SK-N-SH treated with all-trans-retinoic acid at 6 μM for 48 hours (cell line): ENCODE data around the gene VGLL1.

Experiments
- ESRRG ChIP-seq: fragments of 250-450 bp; sonication (Bioruptor Pico); IDR thresholded peaks from 2 replicates; pipeline ENCODE4 v1.6.1; 2021; ENCODE audit warnings: mild to moderate bottlenecking
- OSR1 ChIP-seq: fragments of 250-450 bp; sonication (Bioruptor Pico); IDR thresholded peaks from 2 replicates; pipeline ENCODE4 v1.8.0; 2022; ENCODE audit warnings: moderate library complexity, mild to moderate bottlenecking, inconsistent platforms
- TCF4 ChIP-seq: fragments of 250-450 bp; sonication (Bioruptor Pico); IDR thresholded peaks from 2 replicates; pipeline ENCODE4 v1.8.0; 2021; ENCODE audit warnings: mild to moderate bottlenecking, moderate library complexity, borderline replicate concordance
- ZNF565 ChIP-seq: fragments of 450-650 bp; formaldehyde crosslinking; conservative IDR thresholded peaks from 2 replicates; pipeline ENCODE4 v1.5.0; 2020; ENCODE audit warnings: low read depth, mild to moderate bottlenecking, moderate library complexity
- ZNF70 ChIP-seq: fragments of 450-650 bp; formaldehyde crosslinking; IDR thresholded peaks from 2 replicates; pipeline ENCODE4 v1.5.0; 2020; ENCODE audit warnings: mild to moderate bottlenecking, moderate library complexity
- TF ChIP-seq, protein P1 (sequence below): fragments of 250-450 bp; sonication (Bioruptor Pico); IDR thresholded peaks from 2 replicates; pipeline ENCODE4 v1.5.1; 2020; ENCODE audit warnings: low read depth, mild to moderate bottlenecking, moderate library complexity
- TF ChIP-seq, protein P2 (sequence below): fragments of 250-450 bp; sonication (Bioruptor Pico); IDR thresholded peaks from 2 replicates; pipeline ENCODE4 v1.8.0; 2020; ENCODE audit warnings: mild to moderate bottlenecking, moderate library complexity, borderline replicate concordance

DNA sequence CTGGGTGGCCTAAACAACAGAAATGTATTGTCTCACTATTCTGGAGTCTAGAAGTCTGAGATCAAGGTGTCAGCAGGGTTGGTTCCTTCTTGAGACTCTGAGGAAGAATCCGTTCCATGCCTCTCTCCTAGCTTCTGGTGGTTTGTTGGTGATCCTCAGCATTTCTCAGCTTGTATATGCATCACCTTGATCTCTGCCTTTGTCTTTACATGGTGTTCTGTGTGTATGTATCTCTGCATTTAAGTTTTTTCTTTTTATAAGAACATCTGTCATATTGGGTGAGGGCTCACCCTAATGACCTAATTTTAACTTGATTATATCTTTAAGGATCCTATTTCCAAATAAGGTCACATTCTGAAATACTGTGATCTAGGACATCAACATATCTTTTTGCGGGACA is 65.3 kb downstream of the VGLL1 start:
- TF ChIP-seq TCF4 (no peak), ZNF70 (no peak), ESRRG (no peak), OSR1 (CRISPR knock-in tag) (no peak), ZNF565 (no peak)
- TF ChIP-seq, protein P1, sequence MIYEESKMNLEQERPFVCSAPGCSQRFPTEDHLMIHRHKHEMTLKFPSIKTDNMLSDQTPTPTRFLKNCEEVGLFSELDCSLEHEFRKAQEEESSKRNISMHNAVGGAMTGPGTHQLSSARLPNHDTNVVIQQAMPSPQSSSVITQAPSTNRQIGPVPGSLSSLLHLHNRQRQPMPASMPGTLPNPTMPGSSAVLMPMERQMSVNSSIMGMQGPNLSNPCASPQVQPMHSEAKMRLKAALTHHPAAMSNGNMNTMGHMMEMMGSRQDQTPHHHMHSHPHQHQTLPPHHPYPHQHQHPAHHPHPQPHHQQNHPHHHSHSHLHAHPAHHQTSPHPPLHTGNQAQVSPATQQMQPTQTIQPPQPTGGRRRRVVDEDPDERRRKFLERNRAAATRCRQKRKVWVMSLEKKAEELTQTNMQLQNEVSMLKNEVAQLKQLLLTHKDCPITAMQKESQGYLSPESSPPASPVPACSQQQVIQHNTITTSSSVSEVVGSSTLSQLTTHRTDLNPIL, result no peak
- TF ChIP-seq, protein P2, sequence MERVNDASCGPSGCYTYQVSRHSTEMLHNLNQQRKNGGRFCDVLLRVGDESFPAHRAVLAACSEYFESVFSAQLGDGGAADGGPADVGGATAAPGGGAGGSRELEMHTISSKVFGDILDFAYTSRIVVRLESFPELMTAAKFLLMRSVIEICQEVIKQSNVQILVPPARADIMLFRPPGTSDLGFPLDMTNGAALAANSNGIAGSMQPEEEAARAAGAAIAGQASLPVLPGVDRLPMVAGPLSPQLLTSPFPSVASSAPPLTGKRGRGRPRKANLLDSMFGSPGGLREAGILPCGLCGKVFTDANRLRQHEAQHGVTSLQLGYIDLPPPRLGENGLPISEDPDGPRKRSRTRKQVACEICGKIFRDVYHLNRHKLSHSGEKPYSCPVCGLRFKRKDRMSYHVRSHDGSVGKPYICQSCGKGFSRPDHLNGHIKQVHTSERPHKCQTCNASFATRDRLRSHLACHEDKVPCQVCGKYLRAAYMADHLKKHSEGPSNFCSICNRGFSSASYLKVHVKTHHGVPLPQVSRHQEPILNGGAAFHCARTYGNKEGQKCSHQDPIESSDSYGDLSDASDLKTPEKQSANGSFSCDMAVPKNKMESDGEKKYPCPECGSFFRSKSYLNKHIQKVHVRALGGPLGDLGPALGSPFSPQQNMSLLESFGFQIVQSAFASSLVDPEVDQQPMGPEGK, result no peak
